GM12878 (cell line): ENCODE results near the gene POLR1A. TPM values are rescaled to one million over a fixed set of nuclear protein-coding genes. Genes with fewer than 3 reads are reported as not detected.

Experiments
- ATAC-seq: fragments of 200-7000 bp; cut with Tn5 transposase; 3 replicates; pipeline ENCODE4 v1.9.1; 2020; ENCODE audit warnings: mild to moderate bottlenecking, moderate library complexity
- BruUV-seq: library from RNA; stranded (reverse); fragments of 400-500 nt; replicated peaks from 2 replicates; lab custom pipeline; 2021; lab: Mats Ljungman, UMichigan
- CTCF ChIA-PET: fragments of 300-600 bp; sonication (Branson Sonifier 250); formaldehyde crosslinking; extraction: SDS; loops from one replicate; lab custom pipeline; 2021; ENCODE audit warnings: inconsistent platforms; lab: Yijun Ruan, JAX
- POLR2A ChIA-PET: fragments of 350-600 bp; formaldehyde crosslinking; extraction: SDS; loops from one replicate; lab custom pipeline; 2021; ENCODE audit warnings: inconsistent platforms; lab: Charles Lee
- RAD21 ChIA-PET: fragments of 300-600 bp; sonication (Branson Sonifier 250); formaldehyde crosslinking; loops from one replicate; lab custom pipeline; 2023; ENCODE audit warnings: antibody characterized with exemption; ENCODE audit not compliant: unreplicated experiment; lab: Charles Lee
- SMC1A ChIA-PET: fragments of 300-600 bp; sonication (Branson Sonifier 250); formaldehyde crosslinking; loops from one replicate; lab custom pipeline; 2023; ENCODE audit not compliant: unreplicated experiment, uncharacterized antibody; lab: Charles Lee
- DNase-seq: peaks from one replicate; pipeline ENCODE4 v3.0.0-alpha.2; 2011; ENCODE audit warnings: low read depth, low spot score
- FAIRE-seq: peaks from 3 replicates; lab custom pipeline; 2011; peaks lifted over from hg19 to GRCh38; lab: Jason Lieb, UNC
- H2AFZ ChIP-seq: 2 replicates; pipeline ENCODE4 v1.6.0; 2011; ENCODE audit warnings: low read depth, low read length, control low read depth; ENCODE audit not compliant: control insufficient read depth
- H3K27ac ChIP-seq: 2 replicates; pipeline ENCODE4 v1.5.1; 2011; ENCODE audit warnings: control low read depth; ENCODE audit not compliant: control insufficient read depth, insufficient read depth
- H3K27me3 ChIP-seq, 2 experiments: replicated peaks in 1 of 2; 2 replicates each; pipeline versions ENCODE4 v1.6.0 to v1.6.1; 2011; ENCODE audit warnings: low read length in 1 of 2; ENCODE audit not compliant: control insufficient read depth in 2 of 2, insufficient read depth in 2 of 2
- H3K36me3 ChIP-seq, 2 experiments: 2 replicates each; pipeline ENCODE4 v1.5.1; 2011; ENCODE audit warnings: low read length in 1 of 2; ENCODE audit not compliant: control insufficient read depth in 2 of 2, insufficient read depth in 2 of 2
- H3K4me1 ChIP-seq: 2 replicates; pipeline ENCODE4 v1.6.1; 2011; ENCODE audit warnings: mild to moderate bottlenecking, low read length, moderate library complexity, mixed read lengths; ENCODE audit not compliant: control insufficient read depth, insufficient read depth
- H3K4me2 ChIP-seq: 2 replicates; pipeline ENCODE4 v1.6.0; 2011; ENCODE audit warnings: control low read depth; ENCODE audit not compliant: control insufficient read depth, insufficient read depth
- H3K4me3 ChIP-seq: fragments of 200-600 bp; sonication (generic); 2 replicates; pipeline ENCODE4 v1.5.1; 2016
- H3K79me2 ChIP-seq: 2 replicates; pipeline ENCODE4 v1.6.0; 2011; ENCODE audit warnings: low read length; ENCODE audit not compliant: control insufficient read depth, insufficient read depth
- H3K9ac ChIP-seq: 2 replicates; pipeline ENCODE4 v1.8.0; 2011; ENCODE audit warnings: low read length, control low read depth, mixed read lengths; ENCODE audit not compliant: control insufficient read depth, insufficient read depth
- H3K9me3 ChIP-seq: replicated peaks from 3 replicates; pipeline ENCODE4 v1.5.1; 2011; ENCODE audit warnings: mild to moderate bottlenecking, low read length; ENCODE audit not compliant: control insufficient read depth, insufficient read depth
- H4K20me1 ChIP-seq: 2 replicates; pipeline ENCODE4 v1.6.0; 2011; ENCODE audit not compliant: control insufficient read depth, insufficient read depth
- HDGF ChIP-seq: fragments of 450-650 bp; IDR thresholded peaks from 2 replicates; pipeline ENCODE4 v1.6.1; 2016; ENCODE audit warnings: antibody characterized with exemption
- IKZF1 ChIP-seq: fragments of 450-650 bp; conservative IDR thresholded peaks from 2 replicates; pipeline ENCODE4 v1.6.1; 2017; ENCODE audit warnings: antibody characterized with exemption, mild to moderate bottlenecking
- NFXL1 ChIP-seq: fragments of 450-650 bp; IDR thresholded peaks from 2 replicates; pipeline ENCODE4 v1.6.1; 2017; ENCODE audit warnings: antibody characterized with exemption, mild to moderate bottlenecking, borderline replicate concordance
- PML ChIP-seq: IDR thresholded peaks from 2 replicates; pipeline ENCODE4 v1.6.1; 2012; ENCODE audit warnings: low read length, inconsistent platforms
- SP1 ChIP-seq: IDR thresholded peaks from one replicate; pipeline ENCODE4 v1.6.1; 2011; ENCODE audit warnings: low read depth, low read length
- SUZ12 ChIP-seq: fragments of 200-600 bp; sonication (generic); IDR thresholded peaks from one replicate; pipeline ENCODE4 v1.6.1; 2018; ENCODE audit warnings: antibody characterized with exemption, mild to moderate bottlenecking; ENCODE audit not compliant: unreplicated experiment
- ZBTB11 ChIP-seq: fragments of 450-650 bp; formaldehyde crosslinking; IDR thresholded peaks from 2 replicates; pipeline ENCODE4 v1.5.0; 2022; ENCODE audit warnings: mild to moderate bottlenecking, missing genetic modification characterization
- WGBS: methylation state at CpG from one replicate; pipeline ENCODE4 v1.1.6; 2016; ENCODE audit warnings: low lambda C conversion rate; ENCODE audit not compliant: insufficient replicate concordance, insufficient coverage; ENCODE audit errors: missing lambda C conversion rate; 5-methylcytosine and 5-hydroxymethylcytosine counted together
- in situ Hi-C: fragments of 300-500 bp; cut with MboI; formaldehyde crosslinking; loops from 9 replicates; pipeline ENCODE4 v1.14.3; 2018; ENCODE audit warnings: mixed read lengths
- intact Hi-C: fragments of 100-400 bp; cut with micrococcal nuclease; formaldehyde crosslinking; loops from one replicate; pipeline ENCODE4 v1.14.2; 2022; ENCODE audit not compliant: unreplicated experiment
- polyA plus RNA-seq, 11 experiments: library from polyadenylated mRNA; depleted of rRNA in 4 of 11; unstranded in 6 of 11; stranded (reverse) in 5 of 11; fragments of >200 nt; fragmentation: Nextera tagmentation in 4 of 11; fragmentation: Illumina TruSeq in 1 of 11; extraction: Ambion mirVana in 4 of 11; extraction: Trizol in 1 of 11; gene quantifications; 1 replicate in 1 of 11; 2 replicates in 10 of 11; pipeline versions ENCODE4 v1.2.1 to v1.2.3, GENCODE V29; 2011 to 2016; ENCODE audit warnings: inconsistent platforms in 2 of 11, missing spikeins in 2 of 11, low read depth in 1 of 11
- total RNA-seq, 4 experiments: library from RNA; depleted of rRNA in 3 of 4; stranded (reverse); fragments of >200 nt in 3 of 4; fragmentation: Illumina TruSeq in 1 of 4; extraction: Trizol in 1 of 4; gene quantifications; 2 replicates each; pipeline versions ENCODE4 v1.2.1 to v1.2.3, GENCODE V29; 2013 to 2021
- TF ChIP-seq, protein P1 (sequence below): fragments of 450-650 bp; IDR thresholded peaks from 2 replicates; pipeline ENCODE4 v1.6.1; 2017; ENCODE audit warnings: mild to moderate bottlenecking, low read depth, inconsistent platforms; ENCODE audit not compliant: poor library complexity, severe bottlenecking

POLR1A gene
- total and polyA plus RNA-seq, 10 of the 15 experiments (the other 5 are each of a cell fraction or from before 2014, with no cell fraction given) = 2.1 to 53.9 (median 17.8) TPM

GRCh38 chr2:86066007-86066578 lies 39.6 kb downstream of the POLR1A start:
- FAIRE-seq (no peak), ATAC-seq (no peak), DNase-seq (no peak)
- Histone ChIP-seq H3K4me3 (no peak overlapping the region), H3K9me3 (peaks cover 3% of the 10 kb centered on the region; the same call in 2 of the 3 replicates), H2AFZ (no peak overlapping the region), H4K20me1 (no peaks in the 10 kb centered on the region), H3K4me1 (peaks cover 7% of the 10 kb centered on the region), H3K27me3 (no peaks in the 10 kb centered on the region), H3K4me2 (no peak overlapping the region), H3K9ac (no peak overlapping the region), H3K27ac (no peak overlapping the region), H3K36me3 (peaks cover 16 to 38% of the 10 kb centered on the region in 2 experiments), H3K79me2 (no peaks in the 10 kb centered on the region)
- SMC1A ChIA-PET = interaction anchor here (1.2 to 3.4 kb wide), 2 partner anchors 13 to 235 kb away, joined by 4 to 19 read pairs; no protein-coding TSS in a partner anchor
- no peak for TF ChIP-seq NFXL1
- no peak for TF ChIP-seq PML
- no peak for TF ChIP-seq IKZF1
- no peak for TF ChIP-seq ZBTB11
- no peak for TF ChIP-seq SP1
- TF ChIP-seq SUZ12 = no peak
- TF ChIP-seq, protein P1, sequence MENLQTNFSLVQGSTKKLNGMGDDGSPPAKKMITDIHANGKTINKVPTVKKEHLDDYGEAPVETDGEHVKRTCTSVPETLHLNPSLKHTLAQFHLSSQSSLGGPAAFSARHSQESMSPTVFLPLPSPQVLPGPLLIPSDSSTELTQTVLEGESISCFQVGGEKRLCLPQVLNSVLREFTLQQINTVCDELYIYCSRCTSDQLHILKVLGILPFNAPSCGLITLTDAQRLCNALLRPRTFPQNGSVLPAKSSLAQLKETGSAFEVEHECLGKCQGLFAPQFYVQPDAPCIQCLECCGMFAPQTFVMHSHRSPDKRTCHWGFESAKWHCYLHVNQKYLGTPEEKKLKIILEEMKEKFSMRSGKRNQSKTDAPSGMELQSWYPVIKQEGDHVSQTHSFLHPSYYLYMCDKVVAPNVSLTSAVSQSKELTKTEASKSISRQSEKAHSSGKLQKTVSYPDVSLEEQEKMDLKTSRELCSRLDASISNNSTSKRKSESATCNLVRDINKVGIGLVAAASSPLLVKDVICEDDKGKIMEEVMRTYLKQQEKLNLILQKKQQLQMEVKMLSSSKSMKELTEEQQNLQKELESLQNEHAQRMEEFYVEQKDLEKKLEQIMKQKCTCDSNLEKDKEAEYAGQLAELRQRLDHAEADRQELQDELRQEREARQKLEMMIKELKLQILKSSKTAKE = no peak
- TF ChIP-seq HDGF = no peak
- POLR2A ChIA-PET = no interaction called here
- CTCF ChIA-PET = interaction anchor here (1.4 to 2.0 kb wide), 2 partner anchors 71 to 238 kb away, joined by 4 read pairs; no protein-coding TSS in a partner anchor
- no TSS peak for BruUV-seq
- 99% methylated on average over 7 of the region's 7 CpGs for WGBS
- RAD21 ChIA-PET = no interaction called here
- intact Hi-C loops (no loop called here), in situ Hi-C loops (no loop called here)
